NCI-H1694 treated with DMSO at 0.1 percent for 48 hours (cell line): ENCODE results near the gene RAB11FIP5.
"Not testable (repeated sequence)": the region's sequence is repeated elsewhere in the genome, so short reads cannot be mapped to it uniquely, and the experiment has no call there.

Experiments used
- DNase-seq: peaks from one replicate; lab custom pipeline; 2025; lab: John Stamatoyannopoulos, UW

RAB11FIP5 gene

GRCh38 chr2:73112913-73113854, at the start of gene RAB11FIP5:
TSS of gene RAB11FIP5 (minus strand) at chr2:73112948. CDS start at chr2:73112777, 171 bp downstream.
- peak; percentile 36 for DNase-seq

DNA sequence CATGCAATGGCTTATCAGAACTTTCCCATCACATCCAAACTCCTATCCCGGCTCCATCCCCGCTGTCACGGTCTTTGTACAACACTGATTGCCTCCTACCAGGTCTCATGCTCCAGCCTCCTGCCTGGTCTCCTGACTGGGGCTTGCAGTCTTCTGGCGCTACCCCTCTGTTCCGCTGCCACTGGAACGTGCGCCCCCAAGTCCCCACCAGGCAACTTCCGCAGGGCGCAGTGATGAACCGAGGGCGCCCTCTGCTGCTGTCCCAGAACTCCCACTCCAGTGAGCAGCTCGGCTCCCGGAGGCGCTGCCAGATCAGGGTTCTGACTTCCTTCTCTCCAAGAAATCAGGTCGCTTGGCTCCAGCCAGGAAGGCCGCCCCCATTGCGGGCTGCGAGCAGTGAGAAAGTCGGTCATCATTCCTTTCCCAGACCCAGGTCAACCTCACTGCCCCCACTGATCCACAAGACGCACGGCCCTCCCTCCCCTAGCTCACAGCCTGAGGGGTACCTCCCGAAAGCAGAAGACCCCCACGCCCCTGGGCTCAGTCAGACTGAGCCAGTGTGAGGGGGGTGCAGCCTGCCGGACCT, 43.9 kb upstream of the RAB11FIP5 start:
- peak; percentile 52 for DNase-seq

GRCh38 chr2:73142937-73143336, 30.2 kb upstream of the RAB11FIP5 start:
- DNase-seq, result no peak

GRCh38 chr2:73141896-73142295, 29.1 kb upstream of the RAB11FIP5 start:
- no peak for DNase-seq

GRCh38 chr2:73135236-73135635, 22.5 kb upstream of the RAB11FIP5 start:
- DNase-seq, result no peak

GRCh38 chr2:73134471-73134870, 21.7 kb upstream of the RAB11FIP5 start:
- no peak for DNase-seq

GRCh38 chr2:73133566-73134197, 20.9 kb upstream of the RAB11FIP5 start:
- DNase-seq, result no peak

DNA sequence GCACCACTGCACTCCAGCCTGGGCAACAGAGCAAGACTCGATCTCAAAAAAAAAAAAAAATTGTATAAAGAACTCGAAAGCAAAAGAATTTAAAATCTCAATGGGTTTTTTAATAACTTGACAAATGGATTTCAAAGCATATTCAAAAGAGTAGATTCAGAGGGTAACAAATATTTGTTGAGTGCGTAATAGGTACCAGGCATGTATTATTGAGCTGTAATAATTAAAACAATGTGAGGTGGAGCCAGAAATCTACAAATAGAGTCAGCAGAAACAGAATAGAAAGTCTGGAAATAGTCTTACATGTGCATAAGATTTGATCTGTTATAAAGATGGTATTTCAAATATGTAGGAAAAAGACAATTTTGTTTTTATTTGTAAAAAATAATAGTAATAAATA, 19.1 kb upstream of the RAB11FIP5 start:
- DNase-seq, result no peak

DNA sequence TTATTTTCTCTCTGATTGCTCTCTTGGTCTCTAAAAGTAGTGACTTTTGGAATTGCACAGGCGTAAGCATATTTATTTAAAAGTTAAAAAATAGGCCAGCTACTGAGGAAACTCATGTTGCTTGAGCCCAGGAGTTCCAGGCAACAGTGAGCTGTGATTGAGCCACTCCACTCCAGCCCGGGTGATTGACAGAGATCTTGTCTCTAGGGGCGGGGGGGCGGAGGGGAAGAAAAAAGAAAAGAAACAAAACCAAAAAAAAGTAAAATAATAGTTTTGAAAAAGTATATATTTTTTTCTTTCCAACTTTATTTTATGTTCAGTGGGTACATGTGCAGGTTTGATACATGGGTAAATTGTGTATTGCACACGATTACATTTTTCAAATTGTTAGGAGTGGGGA, 18.0 kb upstream of the RAB11FIP5 start:
- no peak for DNase-seq

- DNase-seq, result no peak
Observed at GRCh38 chr2:73128841-73129535, 16.2 kb upstream of the RAB11FIP5 start.

DNA sequence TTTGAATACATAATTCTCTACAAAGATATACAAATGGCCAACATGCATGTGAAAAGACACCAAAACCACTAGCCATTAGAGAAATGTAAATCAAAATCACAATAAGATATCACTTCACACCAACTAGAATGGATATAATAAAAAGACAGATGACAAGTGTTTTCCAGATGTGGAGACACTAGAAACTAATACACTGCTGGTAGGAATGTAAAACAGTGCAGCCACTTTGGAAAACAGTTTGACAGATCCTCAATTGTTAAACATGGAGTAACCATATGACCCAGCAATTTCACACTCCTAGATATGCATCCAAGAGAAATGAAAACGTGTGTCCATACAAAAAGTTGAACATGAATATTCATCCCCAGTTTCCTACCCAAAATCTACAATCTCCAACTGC, 9.8 kb upstream of the RAB11FIP5 start:
- DNase-seq, result no peak

DNA sequence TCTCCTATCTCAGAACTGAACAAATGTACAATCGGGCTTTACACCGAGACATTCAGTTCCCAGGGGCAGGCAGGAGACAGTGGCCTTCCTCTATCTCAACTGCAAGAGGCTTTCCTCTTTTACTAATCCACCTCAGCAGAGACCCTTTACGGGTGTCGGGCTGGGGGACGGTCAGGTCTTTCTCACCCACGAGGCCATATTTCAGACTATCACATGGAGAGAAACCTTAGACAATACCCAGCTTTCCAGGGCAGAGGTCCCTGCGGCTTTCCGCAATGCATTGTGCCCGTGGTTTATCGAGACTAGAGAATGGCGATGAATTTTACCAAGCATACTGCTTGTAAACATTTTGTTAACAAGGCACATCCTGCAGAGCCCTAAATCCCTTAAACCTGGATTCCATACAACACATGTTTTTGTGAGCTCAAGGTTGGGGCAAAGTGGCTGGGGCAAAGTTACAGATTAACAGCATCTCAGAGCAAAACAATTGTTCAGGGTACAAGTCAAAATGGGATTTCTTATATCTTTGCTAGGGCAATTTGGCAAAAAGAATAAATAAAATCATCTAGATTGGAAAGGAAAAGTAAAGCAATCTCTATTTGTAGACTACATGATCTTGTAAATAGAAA, 7.0 kb upstream of the RAB11FIP5 start:
- DNase-seq, result not testable (repeated sequence)

GRCh38 chr2:73117441-73117840, 4.7 kb upstream of the RAB11FIP5 start:
- no peak for DNase-seq

- no peak for DNase-seq
Observed at GRCh38 chr2:73116182-73116960, 3.6 kb upstream of the RAB11FIP5 start.

DNA sequence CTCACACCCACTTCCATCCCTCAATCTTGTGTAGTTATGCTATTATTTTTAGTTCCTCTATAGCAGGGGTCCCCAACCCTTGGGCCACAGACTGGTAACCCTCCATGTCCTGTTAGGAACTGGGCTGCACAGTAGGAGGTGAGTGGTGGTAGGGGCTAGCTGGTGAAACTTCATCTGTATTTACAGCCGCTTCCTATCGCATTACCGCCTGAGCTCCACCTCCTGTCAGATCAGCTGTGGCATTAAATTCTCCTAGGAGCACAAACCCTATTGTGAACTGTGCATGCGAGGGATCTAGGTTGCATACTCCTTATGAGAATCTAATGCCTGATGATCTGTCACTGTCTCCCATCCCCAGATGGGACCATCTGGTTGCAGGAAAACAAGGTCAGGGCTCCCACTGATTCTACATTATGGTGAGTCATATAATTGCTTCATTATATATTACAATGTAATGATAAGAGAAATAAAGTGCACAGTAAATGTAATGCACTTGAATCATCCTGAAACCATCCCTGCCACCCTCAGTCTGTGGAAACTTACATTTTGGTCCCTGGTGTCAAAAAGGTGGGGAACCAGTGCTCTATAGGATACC, 1.6 kb upstream of the RAB11FIP5 start:
- no peak for DNase-seq

- no peak for DNase-seq
Observed at GRCh38 chr2:73112026-73112912, 479 bp downstream of the RAB11FIP5 start.

- peak; percentile 15 for DNase-seq
Observed at GRCh38 chr2:73111073-73112025, 1.4 kb downstream of the RAB11FIP5 start.
